Activated CD8-positive, alpha-beta memory T cell treated with anti-CD3 and anti-CD28 coated beads, Interleukin-2, amount 50 U/mL, for 1 hour (primary cell): ENCODE results near the gene C10orf95.

Experiments
- DNase-seq: peaks from one replicate; pipeline ENCODE4 v3.0.0-alpha.2; 2020; ENCODE audit errors: extremely low read depth

Gene C10orf95

GRCh38 chr10:102401342-102401654 is 50.0 kb downstream of the C10orf95 start:
- DNase-seq: no peak

- DNase-seq: no peak
Observed at GRCh38 chr10:102400598-102401341, 50.6 kb downstream of the C10orf95 start.

GRCh38 chr10:102400076-102400475 is 51.3 kb downstream of the C10orf95 start:
- DNase-seq: no peak
